Fibroblast of lung (primary cell): Measurements from ENCODE around the gene SLC6A5. TPM values are rescaled to one million over a fixed set of nuclear protein-coding genes. Genes with fewer than 3 reads are reported as not detected.
"Not testable (repeated sequence)": the region's sequence is repeated elsewhere in the genome, so short reads cannot be mapped to it uniquely, and the experiment has no call there.

Experiments
- DNase-seq, 2 donors: peaks; one replicate each; pipeline versions ENCODE4 v3.0.0 to v3.0.0-alpha.2; 2010; ENCODE audit warnings: low read depth in 2 of 2
- H2AFZ ChIP-seq: 2 replicates; pipeline ENCODE4 v1.5.1; 2012; ENCODE audit warnings: low read length, control low read depth, inconsistent platforms
- H3K27ac ChIP-seq: 2 replicates; pipeline ENCODE4 v1.5.1; 2011; ENCODE audit warnings: low read length, control low read depth; ENCODE audit not compliant: insufficient read depth
- H3K27me3 ChIP-seq: 2 replicates; pipeline ENCODE4 v1.5.1; 2011; ENCODE audit warnings: mild to moderate bottlenecking, low read length; ENCODE audit not compliant: control insufficient read depth, insufficient read depth
- H3K36me3 ChIP-seq: 2 replicates; pipeline ENCODE4 v1.5.1; 2011; ENCODE audit warnings: low read length; ENCODE audit not compliant: control insufficient read depth, insufficient read depth
- H3K4me1 ChIP-seq: 2 replicates; pipeline ENCODE4 v1.5.1; 2011; ENCODE audit warnings: low read length; ENCODE audit not compliant: control insufficient read depth, insufficient read depth; ENCODE audit errors: extremely low read depth
- H3K4me2 ChIP-seq: 2 replicates; pipeline ENCODE4 v1.5.1; 2011; ENCODE audit warnings: low read length, control low read depth; ENCODE audit not compliant: insufficient read depth; ENCODE audit errors: extremely low read depth
- H3K4me3 ChIP-seq, 4 experiments: fragments of 200-600 bp in 1 of 4; sonication (generic) in 1 of 4; replicated peaks in 1 of 4; 2 replicates each; pipeline ENCODE4 v1.5.1; 2011 to 2016; ENCODE audit warnings: low read length in 4 of 4, low read depth in 3 of 4, mild to moderate bottlenecking in 3 of 4, control low read depth in 2 of 4, inconsistent platforms in 1 of 4, mixed read lengths in 1 of 4; ENCODE audit not compliant: insufficient read depth in 1 of 4; ENCODE audit errors: control extremely low read depth in 1 of 4
- H3K79me2 ChIP-seq: 2 replicates; pipeline ENCODE4 v1.5.1; 2012; ENCODE audit warnings: mild to moderate bottlenecking, low read length, inconsistent platforms; ENCODE audit not compliant: control insufficient read depth, insufficient read depth
- H3K9ac ChIP-seq: 2 replicates; pipeline ENCODE4 v1.5.1; 2011; ENCODE audit warnings: mild to moderate bottlenecking, low read length, control low read depth; ENCODE audit not compliant: insufficient read depth
- H3K9me3 ChIP-seq: 2 replicates; pipeline ENCODE4 v1.5.1; 2012; ENCODE audit warnings: low read depth, low read length; ENCODE audit not compliant: control insufficient read depth, insufficient read depth
- H4K20me1 ChIP-seq: 2 replicates; pipeline ENCODE4 v1.5.1; 2011; ENCODE audit warnings: low read length; ENCODE audit not compliant: control insufficient read depth, insufficient read depth; ENCODE audit errors: extremely low read depth
- CTCF ChIP-seq, 2 donors: IDR thresholded peaks in 1 of 2; conservative IDR thresholded peaks in 1 of 2; 1 replicate in 1 of 2; 2 replicates in 1 of 2; pipeline ENCODE4 v1.5.1; 2011 to 2012; ENCODE audit warnings: low read length in 2 of 2, control low read depth in 1 of 2, inconsistent platforms in 1 of 2, low read depth in 1 of 2, mild to moderate bottlenecking in 1 of 2
- EZH2 ChIP-seq: IDR thresholded peaks from 2 replicates; pipeline ENCODE4 v1.5.1; 2012; ENCODE audit warnings: low read length, control low read depth, mild to moderate bottlenecking; ENCODE audit errors: missing control alignments
- polyA plus RNA-seq, 2 donors: library from polyadenylated mRNA; depleted of rRNA in 1 of 2; stranded (reverse) in 1 of 2; unstranded in 1 of 2; fragments of >200 nt; gene quantifications; 2 replicates each; pipeline ENCODE4 v1.2.1, GENCODE V29; 2011 to 2012; ENCODE audit warnings: missing spikeins in 1 of 2
- total RNA-seq: library from RNA; depleted of rRNA; stranded (reverse); fragments of >200 nt; gene quantifications from 2 replicates; pipeline ENCODE4 v1.2.1, GENCODE V29; 2014

Gene SLC6A5
- total and polyA plus RNA-seq, 2 donors (not counting 1 experiment from before 2014, with no cell fraction given) = not detected

GRCh38 chr11:20555783-20556182 is 43.6 kb upstream of the SLC6A5 start:
- TF ChIP-seq EZH2 (no peak), CTCF (conservative IDR thresholded peaks at IDR 0.05 in 1 of 2, IDR thresholded peaks at IDR 0.05 in 1 of 2; ENCODE audit: low read depth in 1 of 2, low read length in 2 of 2) (no peak)
- Histone ChIP-seq H3K27me3 (no peaks in the 10 kb centered on the region), H3K27ac (no peak overlapping the region), H2AFZ (no peak overlapping the region), H3K4me1 (no peaks in the 10 kb centered on the region), H4K20me1 (no peaks in the 10 kb centered on the region), H3K36me3 (no peaks in the 10 kb centered on the region), H3K79me2 (no peaks in the 10 kb centered on the region), H3K4me2 (no peak overlapping the region), H3K9ac (no peak overlapping the region), H3K4me3 (no peak overlapping the region), H3K9me3 (no peaks in the 10 kb centered on the region)
- DNase-seq = no peak

DNA sequence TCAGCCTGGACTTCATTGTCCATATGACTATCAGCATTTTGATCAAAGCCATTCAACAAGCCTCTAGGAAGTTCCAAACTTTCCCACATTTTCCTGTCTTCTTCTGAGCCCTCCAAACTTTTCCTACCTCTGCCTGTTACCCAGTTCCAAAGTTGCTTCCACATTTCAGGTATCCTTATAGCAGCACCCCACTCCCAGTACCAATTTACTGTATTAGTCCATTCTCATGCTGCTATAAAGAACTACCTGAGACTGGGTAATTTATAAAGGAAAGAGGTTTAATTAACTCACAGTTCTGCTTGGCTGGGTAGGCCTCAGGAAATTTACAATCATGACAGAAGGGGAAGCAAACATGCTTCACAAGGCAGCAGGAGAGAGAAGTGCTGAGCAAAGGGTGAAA is 43.0 kb upstream of the SLC6A5 start:
- H2AFZ ChIP-seq, H3K4me2 ChIP-seq, H3K4me3 ChIP-seq, H3K27ac ChIP-seq, H3K9ac ChIP-seq, DNase-seq, H3K79me2 ChIP-seq, H3K9me3 ChIP-seq, H3K36me3 ChIP-seq, H3K27me3 ChIP-seq, H3K4me1 ChIP-seq, H4K20me1 ChIP-seq: not testable (repeated sequence)

GRCh38 chr11:20558741-20559140 is 40.7 kb upstream of the SLC6A5 start:
- H3K4me1 ChIP-seq = no peaks in the 10 kb centered on the region
- no peak overlapping the region for H2AFZ ChIP-seq
- no peak overlapping the region for H3K9ac ChIP-seq
- no peaks in the 10 kb centered on the region for H3K9me3 ChIP-seq
- DNase-seq = no peak
- no peak for TF ChIP-seq CTCF (conservative IDR thresholded peaks at IDR 0.05 in 1 of 2, IDR thresholded peaks at IDR 0.05 in 1 of 2; ENCODE audit: low read depth in 1 of 2, low read length in 2 of 2)
- TF ChIP-seq EZH2 = no peak
- H3K36me3 ChIP-seq = no peaks in the 10 kb centered on the region
- no peaks in the 10 kb centered on the region for H3K79me2 ChIP-seq
- no peaks in the 10 kb centered on the region for H3K27me3 ChIP-seq
- no peak overlapping the region for H3K4me2 ChIP-seq
- H3K27ac ChIP-seq = no peak overlapping the region
- H3K4me3 ChIP-seq = no peak overlapping the region
- no peaks in the 10 kb centered on the region for H4K20me1 ChIP-seq
